HEK293 (cell line): Measurements from ENCODE around the gene PLEK2.
"Not testable (repeated sequence)": the region's sequence is repeated elsewhere in the genome, so short reads cannot be mapped to it uniquely, and the experiment has no call there.

Source experiments
- CTCF ChIA-PET: fragments of 350-600 bp; formaldehyde crosslinking; extraction: SDS; loops from one replicate; lab custom pipeline; 2021; ENCODE audit warnings: antibody characterized with exemption; lab: Yijun Ruan, JAX
- POLR2A ChIA-PET: fragments of 300-600 bp; formaldehyde crosslinking; extraction: SDS; loops from one replicate; lab custom pipeline; 2020; ENCODE audit warnings: antibody characterized with exemption, inconsistent platforms; lab: Yijun Ruan, JAX
- H3K27ac ChIP-seq: fragments of 200-500 bp; sonication (Bioruptor generic); 2 replicates; pipeline ENCODE4 v1.5.1; 2014; ENCODE audit warnings: low read depth, low read length, control low read depth, inconsistent platforms; ENCODE audit errors: extremely low read depth
- H3K36me3 ChIP-seq, 2 experiments: fragments of 200-500 bp in 1 of 2; sonication (Bioruptor generic) in 1 of 2; 1 replicate in 1 of 2; 2 replicates in 1 of 2; pipeline ENCODE4 v1.5.1; 2014 to 2017; ENCODE audit warnings: inconsistent platforms in 2 of 2, low read length in 2 of 2; ENCODE audit not compliant: control insufficient read depth in 2 of 2, insufficient read depth in 1 of 2
- H3K4me1 ChIP-seq: fragments of 200-500 bp; sonication (Bioruptor generic); 2 replicates; pipeline ENCODE4 v1.5.1; 2014; ENCODE audit warnings: mild to moderate bottlenecking, low read length, inconsistent platforms; ENCODE audit not compliant: control insufficient read depth, insufficient read depth
- H3K4me3 ChIP-seq: 2 replicates; pipeline ENCODE4 v1.5.1; 2011; ENCODE audit warnings: low read depth, mild to moderate bottlenecking, control low read depth, low read length, moderate library complexity
- H3K9me3 ChIP-seq: fragments of 200-500 bp; sonication (Bioruptor generic); 2 replicates; pipeline ENCODE4 v1.5.1; 2014; ENCODE audit warnings: low read depth, low read length, inconsistent platforms; ENCODE audit not compliant: control insufficient read depth, insufficient read depth
- HOXA7 ChIP-seq: sonication (generic); formaldehyde crosslinking; IDR thresholded peaks from 2 replicates; pipeline ENCODE4 v1.8.1; 2022; ENCODE audit warnings: missing genetic modification reagents, borderline replicate concordance
- SALL2 ChIP-seq: fragments of 450-650 bp; formaldehyde crosslinking; IDR thresholded peaks from 2 replicates; pipeline ENCODE4 v1.5.0; 2017; ENCODE audit warnings: missing biosample characterization, mild to moderate bottlenecking, missing genetic modification characterization, borderline replicate concordance
- ZBTB7A ChIP-seq: fragments of 450-650 bp; formaldehyde crosslinking; IDR thresholded peaks from 2 replicates; pipeline ENCODE4 v1.5.1; 2016; ENCODE audit warnings: low read depth, missing biosample characterization, missing genetic modification characterization
- ZIC2 ChIP-seq: fragments of 450-650 bp; formaldehyde crosslinking; IDR thresholded peaks from 2 replicates; pipeline ENCODE4 v1.5.1; 2016; ENCODE audit warnings: missing biosample characterization, missing genetic modification characterization
- ZNF140 ChIP-seq: fragments of 450-650 bp; formaldehyde crosslinking; IDR thresholded peaks from 2 replicates; pipeline ENCODE4 v1.5.1; 2016; ENCODE audit warnings: missing biosample characterization, missing genetic modification characterization
- ZNF292 ChIP-seq: fragments of 450-650 bp; formaldehyde crosslinking; IDR thresholded peaks from 2 replicates; pipeline ENCODE4 v1.5.1; 2016; ENCODE audit warnings: low read depth, missing biosample characterization, missing genetic modification characterization, borderline replicate concordance
- ZNF560 ChIP-seq: fragments of 450-650 bp; formaldehyde crosslinking; IDR thresholded peaks from 2 replicates; pipeline ENCODE4 v1.5.1; 2017; ENCODE audit warnings: missing biosample characterization, missing genetic modification characterization, borderline replicate concordance
- ZNF704 ChIP-seq: fragments of 450-650 bp; formaldehyde crosslinking; IDR thresholded peaks from 2 replicates; pipeline ENCODE4 v1.5.1; 2016; ENCODE audit warnings: missing biosample characterization, missing genetic modification characterization
- ZNF707 ChIP-seq: fragments of 450-650 bp; formaldehyde crosslinking; IDR thresholded peaks from 2 replicates; pipeline ENCODE4 v1.5.1; 2016; ENCODE audit warnings: missing biosample characterization, missing genetic modification characterization
- ZNF777 ChIP-seq: fragments of 450-650 bp; formaldehyde crosslinking; IDR thresholded peaks from 2 replicates; pipeline ENCODE4 v1.5.1; 2017; ENCODE audit warnings: missing biosample characterization, missing genetic modification characterization, borderline replicate concordance
- TF ChIP-seq, protein P1 (sequence below): fragments of 450-650 bp; formaldehyde crosslinking; IDR thresholded peaks from 2 replicates; pipeline ENCODE4 v1.5.1; 2016; ENCODE audit warnings: missing biosample characterization, missing genetic modification characterization

The PLEK2 gene

GRCh38 chr14:67345583-67345982, 66.4 kb downstream of the PLEK2 start:
- H3K4me1 ChIP-seq: no peaks in the 10 kb centered on the region
- ChIA-PET CTCF (interaction anchor here (1.3 kb wide), 1 partner anchor 14 kb away, joined by 3 read pairs; the partner anchor contains the start of genes ATP6V1D and EIF2S1), POLR2A (no interaction called here)
- no peak overlapping the region for H3K27ac ChIP-seq
- H3K36me3 ChIP-seq: peaks cover 74 to 77% of the 10 kb centered on the region in 2 experiments
- H3K4me3 ChIP-seq: no peak overlapping the region
- TF ChIP-seq ZNF560 (tag by site-specific recombination): no peak
- TF ChIP-seq, protein P1, sequence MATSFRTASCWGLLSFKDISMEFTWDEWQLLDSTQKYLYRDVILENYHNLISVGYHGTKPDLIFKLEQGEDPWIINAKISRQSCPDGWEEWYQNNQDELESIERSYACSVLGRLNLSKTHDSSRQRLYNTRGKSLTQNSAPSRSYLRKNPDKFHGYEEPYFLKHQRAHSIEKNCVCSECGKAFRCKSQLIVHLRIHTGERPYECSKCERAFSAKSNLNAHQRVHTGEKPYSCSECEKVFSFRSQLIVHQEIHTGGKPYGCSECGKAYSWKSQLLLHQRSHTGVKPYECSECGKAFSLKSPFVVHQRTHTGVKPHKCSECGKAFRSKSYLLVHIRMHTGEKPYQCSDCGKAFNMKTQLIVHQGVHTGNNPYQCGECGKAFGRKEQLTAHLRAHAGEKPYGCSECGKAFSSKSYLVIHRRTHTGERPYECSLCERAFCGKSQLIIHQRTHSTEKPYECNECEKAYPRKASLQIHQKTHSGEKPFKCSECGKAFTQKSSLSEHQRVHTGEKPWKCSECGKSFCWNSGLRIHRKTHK: no peak
- H3K9me3 ChIP-seq: no peaks in the 10 kb centered on the region

GRCh38 chr14:67343601-67344230, 68.2 kb downstream of the PLEK2 start:
- H3K36me3 ChIP-seq: peaks cover 65 to 75% of the 10 kb centered on the region in 2 experiments
- CTCF ChIA-PET: interaction anchor here (0.9 to 1.7 kb wide), 2 partner anchors 16 to 177 kb away, joined by 4 to 7 read pairs; partner anchors contain the start of gene ATP6V1D

DNA sequence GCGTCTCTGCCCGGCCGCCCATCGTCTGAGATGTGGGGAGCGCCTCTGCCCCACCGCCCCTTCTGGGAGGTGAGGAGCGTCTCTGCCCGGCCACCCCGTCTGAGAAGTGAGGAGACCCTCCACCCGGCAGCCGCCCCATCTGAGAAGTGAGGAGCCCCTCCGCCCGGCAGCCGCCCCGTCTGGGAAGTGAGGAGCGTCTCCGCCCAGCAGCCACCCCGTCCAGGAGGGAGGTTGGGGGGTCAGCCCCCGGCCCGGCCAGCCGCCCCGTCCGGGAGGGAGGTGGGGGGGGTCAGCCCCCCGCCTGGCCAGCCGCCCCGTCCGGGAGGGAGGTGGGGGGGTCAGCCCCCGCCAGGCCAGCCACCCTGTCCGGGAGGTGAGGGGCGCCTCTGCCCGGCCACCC, 70.7 kb downstream of the PLEK2 start:
- H3K4me3 ChIP-seq, H3K27ac ChIP-seq, H3K9me3 ChIP-seq, H3K4me1 ChIP-seq, POLR2A ChIA-PET: not testable (repeated sequence)
- peaks cover 61 to 75% of the 10 kb centered on the region in 2 experiments for H3K36me3 ChIP-seq
- CTCF ChIA-PET: interaction anchor here (0.7 kb wide), 1 partner anchor 175 kb away, joined by 3 read pairs; no protein-coding TSS in a partner anchor

More at GRCh38 chr14:67343601-67344230, 68.2 kb downstream of the PLEK2 start:
- no peaks in the 10 kb centered on the region for H3K4me1 ChIP-seq
- H3K9me3 ChIP-seq: no peaks in the 10 kb centered on the region
- no peak overlapping the region for H3K4me3 ChIP-seq
- TF ChIP-seq ZNF292 (tag by site-specific recombination) (no peak), SALL2 (tag by site-specific recombination) (no peak), ZIC2 (tag by site-specific recombination) (no peak), ZBTB7A (tag by site-specific recombination) (no peak), ZNF704 (tag by site-specific recombination) (no peak), ZNF707 (no peak), ZNF777 (no peak), ZNF140 (tag by site-specific recombination) (no peak), HOXA7 (CRISPR knock-in tag) (no peak)
- TF ChIP-seq, all 188 proteins: peak for 0
- POLR2A ChIA-PET: interaction anchor here (1.4 kb wide), 1 partner anchor 16 kb away, joined by 4 read pairs; the partner anchor contains the start of genes ATP6V1D and EIF2S1
- H3K27ac ChIP-seq: no peak overlapping the region
